Mesenchymal stem cell (in vitro differentiated cells and primary cell): Measurements from ENCODE around the gene ZNF584.
"Not testable (repeated sequence)": the region's sequence is repeated elsewhere in the genome, so short reads cannot be mapped to it uniquely, and the experiment has no call there.

ENCODE experiments used
- DNase-seq: peaks from one replicate; pipeline ENCODE4 v3.0.0-alpha.2; 2013
- H2AFZ ChIP-seq: one replicate; pipeline ENCODE4 v1.6.1; 2013; ENCODE audit warnings: low read depth, mild to moderate bottlenecking, control low read depth, inconsistent platforms, low read length, moderate library complexity
- H2AK5ac ChIP-seq: 2 replicates; pipeline ENCODE4 v1.6.1; 2013; ENCODE audit warnings: low read length, moderate library complexity, mild to moderate bottlenecking, inconsistent platforms; ENCODE audit not compliant: severe bottlenecking
- H2BK120ac ChIP-seq: one replicate; pipeline ENCODE4 v1.6.1; 2013; ENCODE audit warnings: low read depth, mild to moderate bottlenecking, inconsistent platforms, low read length, moderate library complexity
- H2BK12ac ChIP-seq, 2 experiments: one replicate each; pipeline ENCODE4 v1.6.1; 2013; ENCODE audit warnings: inconsistent platforms in 2 of 2, low read length in 2 of 2, mild to moderate bottlenecking in 2 of 2, moderate library complexity in 2 of 2, control low read depth in 1 of 2
- H2BK15ac ChIP-seq: one replicate; pipeline ENCODE4 v1.6.1; 2013; ENCODE audit warnings: mild to moderate bottlenecking, low read depth, inconsistent platforms; ENCODE audit not compliant: poor library complexity, severe bottlenecking
- H2BK5ac ChIP-seq: 2 replicates; pipeline ENCODE4 v1.6.1; 2013; ENCODE audit warnings: low read depth, mild to moderate bottlenecking, low read length, control low read depth, inconsistent platforms; ENCODE audit not compliant: poor library complexity, severe bottlenecking
- H3K14ac ChIP-seq, 2 experiments: one replicate each; pipeline ENCODE4 v1.6.1; 2013; ENCODE audit warnings: inconsistent platforms in 2 of 2, low read length in 2 of 2, control low read depth in 1 of 2, mild to moderate bottlenecking in 1 of 2, moderate library complexity in 1 of 2
- H3K18ac ChIP-seq, 2 experiments: one replicate each; pipeline ENCODE4 v1.6.1; 2013; ENCODE audit warnings: inconsistent platforms in 2 of 2, low read length in 2 of 2, control low read depth in 1 of 2, low read depth in 1 of 2, mild to moderate bottlenecking in 1 of 2
- H3K23ac ChIP-seq, 2 experiments: one replicate each; pipeline ENCODE4 v1.6.1; 2013; ENCODE audit warnings: inconsistent platforms in 2 of 2, low read length in 2 of 2, mild to moderate bottlenecking in 2 of 2, moderate library complexity in 2 of 2, control low read depth in 1 of 2
- H3K27ac ChIP-seq: 2 replicates; pipeline ENCODE4 v1.5.1; 2013; ENCODE audit warnings: mild to moderate bottlenecking, moderate library complexity, low read length, control low read depth, inconsistent platforms; ENCODE audit not compliant: poor library complexity, severe bottlenecking
- H3K27me3 ChIP-seq, 2 experiments: 2 replicates each; pipeline versions ENCODE4 v1.6.1 to v1.7.0; 2013; ENCODE audit warnings: low read length in 2 of 2, mild to moderate bottlenecking in 2 of 2, moderate library complexity in 2 of 2, control low read depth in 1 of 2, inconsistent platforms in 1 of 2; ENCODE audit not compliant: control insufficient read depth in 1 of 2, insufficient read depth in 1 of 2
- H3K36me3 ChIP-seq, 2 experiments: 2 replicates each; pipeline versions ENCODE4 v1.6.1 to v1.7.0; 2013; ENCODE audit warnings: low read length in 2 of 2, control low read depth in 1 of 2, inconsistent platforms in 1 of 2, low read depth in 1 of 2, mild to moderate bottlenecking in 1 of 2; ENCODE audit not compliant: insufficient read depth in 2 of 2, control insufficient read depth in 1 of 2
- H3K4ac ChIP-seq, 2 experiments: one replicate each; pipeline ENCODE4 v1.6.1; 2013; ENCODE audit warnings: inconsistent platforms in 2 of 2, low read length in 2 of 2, mild to moderate bottlenecking in 2 of 2, moderate library complexity in 2 of 2, control low read depth in 1 of 2, low read depth in 1 of 2
- H3K4me1 ChIP-seq: 2 replicates; pipeline ENCODE4 v1.6.1; 2013; ENCODE audit warnings: low read depth, low read length, control low read depth; ENCODE audit not compliant: control insufficient read depth, insufficient read depth
- H3K4me2 ChIP-seq: 2 replicates; pipeline ENCODE4 v1.6.1; 2013; ENCODE audit warnings: low read length, mild to moderate bottlenecking, inconsistent platforms; ENCODE audit not compliant: poor library complexity, severe bottlenecking
- H3K4me3 ChIP-seq, 2 experiments: 2 replicates each; pipeline versions ENCODE4 v1.5.1 to v1.7.0; 2013; ENCODE audit warnings: low read length in 2 of 2, mild to moderate bottlenecking in 2 of 2, control low read depth in 1 of 2, low read depth in 1 of 2; ENCODE audit not compliant: insufficient read depth in 1 of 2
- H3K79me1 ChIP-seq: replicated peaks from 2 replicates; pipeline ENCODE4 v1.6.1; 2013; ENCODE audit warnings: mild to moderate bottlenecking, control low read depth, low read length, inconsistent platforms; ENCODE audit not compliant: poor library complexity, severe bottlenecking
- H3K9ac ChIP-seq: 2 replicates; pipeline ENCODE4 v1.7.0; 2013; ENCODE audit warnings: mild to moderate bottlenecking, low read length, moderate library complexity
- H3K9me3 ChIP-seq: 2 replicates; pipeline ENCODE4 v1.7.0; 2013; ENCODE audit warnings: mild to moderate bottlenecking, low read length; ENCODE audit not compliant: control insufficient read depth
- H4K8ac ChIP-seq: one replicate; pipeline ENCODE4 v1.6.1; 2013; ENCODE audit warnings: inconsistent platforms, mild to moderate bottlenecking, low read length, moderate library complexity
- H4K91ac ChIP-seq: one replicate; pipeline ENCODE4 v1.6.1; 2013; ENCODE audit warnings: mild to moderate bottlenecking, low read length, inconsistent platforms
- WGBS: methylation state at CpG from one replicate; pipeline ENCODE4 v1.1.7; 2013; ENCODE audit warnings: mixed read lengths; 5-methylcytosine and 5-hydroxymethylcytosine counted together

The ZNF584 gene

DNA sequence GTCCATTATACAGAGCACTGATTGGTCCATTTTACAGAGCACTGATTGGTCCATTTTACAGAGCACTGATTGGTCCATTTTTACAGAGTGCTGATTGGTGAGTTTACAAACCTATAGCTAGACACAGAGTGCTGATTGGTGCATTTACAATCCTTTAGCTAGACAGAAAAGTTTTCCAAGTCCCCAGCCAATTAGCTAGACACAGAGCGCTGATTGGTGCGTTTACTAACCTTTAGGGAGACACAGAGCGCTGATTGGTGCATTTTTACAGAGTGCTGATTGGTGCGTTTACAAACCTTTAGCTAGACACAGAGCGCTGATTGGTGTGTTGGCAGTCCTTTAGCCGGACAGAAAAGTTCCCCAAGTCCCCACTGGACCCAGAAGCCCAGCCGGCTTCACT is 34.5 kb downstream of the ZNF584 start:
- not testable (repeated sequence) for H3K36me3 ChIP-seq, H3K9ac ChIP-seq, H3K18ac ChIP-seq, H2BK12ac ChIP-seq, H3K27me3 ChIP-seq, H2BK15ac ChIP-seq, H2BK120ac ChIP-seq, H4K8ac ChIP-seq, H2AFZ ChIP-seq, DNase-seq, H3K79me1 ChIP-seq, H3K23ac ChIP-seq, H3K4ac ChIP-seq, H4K91ac ChIP-seq, H3K14ac ChIP-seq, H3K4me3 ChIP-seq, H3K4me2 ChIP-seq, H2BK5ac ChIP-seq, H2AK5ac ChIP-seq, H3K27ac ChIP-seq
- peaks cover 14% of the 10 kb centered on the region for H3K9me3 ChIP-seq
- H3K4me1 ChIP-seq, result peaks cover 14% of the 10 kb centered on the region
- WGBS, result 78% methylated on average over 7 of the region's 7 CpGs

DNA sequence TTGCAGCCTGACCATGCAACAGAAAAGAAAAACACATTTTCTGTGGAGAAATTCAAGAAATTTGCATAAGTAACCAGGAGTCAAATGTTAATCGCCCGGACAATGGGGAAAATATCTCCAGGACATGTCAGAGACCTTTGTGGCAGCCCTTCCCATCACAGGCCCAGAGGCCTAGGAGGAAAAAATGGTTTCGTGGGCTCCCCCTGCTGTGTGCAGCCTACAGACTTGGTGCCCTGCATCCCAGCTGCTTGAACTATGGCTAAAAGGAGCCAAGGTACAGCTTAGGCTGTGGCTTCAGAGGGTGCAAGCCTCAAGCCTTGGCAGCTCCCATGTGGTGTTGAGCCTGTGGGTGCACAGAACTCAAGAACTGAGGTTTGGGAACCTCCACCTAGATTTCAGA is 40.4 kb downstream of the ZNF584 start:
- H3K4me2 ChIP-seq, H3K36me3 ChIP-seq, H3K4ac ChIP-seq, H3K9me3 ChIP-seq, H3K79me1 ChIP-seq, H2BK120ac ChIP-seq, H3K9ac ChIP-seq, H3K4me1 ChIP-seq, H3K18ac ChIP-seq, H3K27me3 ChIP-seq, H4K8ac ChIP-seq, H2BK12ac ChIP-seq, H2AFZ ChIP-seq, H2BK5ac ChIP-seq, DNase-seq, H2BK15ac ChIP-seq, H4K91ac ChIP-seq, H3K27ac ChIP-seq, H2AK5ac ChIP-seq, H3K14ac ChIP-seq, H3K23ac ChIP-seq, H3K4me3 ChIP-seq: not testable (repeated sequence)
- 83% methylated on average over 3 of the region's 3 CpGs for WGBS

DNA sequence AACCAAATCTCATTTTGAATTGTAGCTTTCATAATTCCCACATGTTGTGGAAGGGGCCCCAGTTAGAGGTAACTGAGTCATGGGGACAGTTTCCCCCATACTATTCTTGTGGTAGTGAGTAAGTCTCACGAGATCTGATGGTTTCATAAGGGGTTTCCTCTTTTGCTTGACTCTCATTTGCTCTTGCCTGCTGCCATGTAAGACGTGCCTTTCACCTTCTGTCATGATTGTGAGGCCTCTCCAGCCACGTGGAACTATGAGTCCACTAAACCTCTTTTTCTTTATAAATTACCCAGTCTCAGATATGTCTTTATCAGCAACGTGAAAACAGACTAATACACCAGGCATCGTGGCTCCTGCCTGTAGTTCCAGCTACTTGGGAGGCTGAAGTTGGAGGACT is 41.5 kb downstream of the ZNF584 start:
- not testable (repeated sequence) for H3K4me2 ChIP-seq, H2BK12ac ChIP-seq, H3K79me1 ChIP-seq, H3K18ac ChIP-seq, H2BK15ac ChIP-seq, H3K4ac ChIP-seq, H3K9me3 ChIP-seq, H3K23ac ChIP-seq, H2BK120ac ChIP-seq, H2AFZ ChIP-seq, H2BK5ac ChIP-seq, H3K9ac ChIP-seq, H4K91ac ChIP-seq, H3K4me1 ChIP-seq, H3K14ac ChIP-seq, H3K4me3 ChIP-seq, H4K8ac ChIP-seq, H2AK5ac ChIP-seq, H3K27me3 ChIP-seq, DNase-seq, H3K27ac ChIP-seq
- 59% methylated on average over 5 of the region's 5 CpGs for WGBS
- H3K36me3 ChIP-seq, result peaks cover 13% of the 10 kb centered on the region in 2 experiments

DNA sequence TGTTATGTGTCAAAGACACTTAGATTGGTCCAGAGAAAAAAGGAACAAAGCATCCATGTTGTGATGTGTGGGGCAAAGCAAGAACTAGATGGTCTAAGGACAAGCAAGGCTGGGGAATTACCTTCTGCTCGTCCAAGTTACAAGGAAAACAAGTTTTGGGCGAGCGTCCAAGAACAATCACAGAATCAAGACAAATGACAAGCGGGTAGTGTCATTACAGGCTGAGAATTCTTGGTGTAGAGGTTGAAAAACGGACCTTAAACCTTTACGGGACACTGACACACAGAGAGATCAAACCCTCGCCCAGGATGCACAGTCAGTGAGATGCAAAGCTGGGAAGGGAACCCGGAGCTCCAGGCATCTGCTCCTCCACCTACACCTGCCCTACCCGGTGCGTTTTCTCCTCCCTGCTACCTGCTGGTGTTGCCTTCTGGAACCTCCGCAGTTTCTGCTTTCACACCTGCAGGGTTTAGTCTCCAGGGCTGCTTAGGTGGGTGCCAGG is 42.5 kb downstream of the ZNF584 start:
- Histone ChIP-seq H3K4me2 (peak overlapping the region; percentile 99), H2AK5ac (no peak overlapping the region), H3K4me3 (peak overlapping the region; percentile 84 to 88), H3K23ac (no peak overlapping the region), H3K14ac (no peak overlapping the region), H4K91ac (no peak overlapping the region), H3K4ac (no peak overlapping the region), H3K4me1 (peaks cover 5% of the 10 kb centered on the region), H3K79me1 (peaks cover 9% of the 10 kb centered on the region), H3K9me3 (no peaks in the 10 kb centered on the region), H3K9ac (peak overlapping the region; percentile 88), H2BK12ac (no peak overlapping the region), H2AFZ (peak overlapping the region; percentile 83), H2BK120ac (no peak overlapping the region), H2BK15ac (no peak overlapping the region), H3K18ac (no peak overlapping the region), H4K8ac (peak overlapping the region; percentile 7), H3K27me3 (peaks cover 4% of the 10 kb centered on the region in 2 experiments), H3K27ac (no peak overlapping the region), H3K36me3 (peaks cover 14 to 20% of the 10 kb centered on the region in 2 experiments), H2BK5ac (no peak overlapping the region)
- DNase-seq, result no peak
- 16% methylated on average over 11 of the region's 11 CpGs for WGBS
